Measurements from ENCODE around the gene NBEA.

Gene NBEA

GRCh38 chr13:35475212-35475959, 533.3 kb downstream of the NBEA start:
- DNase-seq (ENCODE audit: low spot score): peak; percentile 47

GRCh38 chr13:35475960-35476943, 534.2 kb downstream of the NBEA start, which contains the start of gene MAB21L1:
TSS of gene MAB21L1 (minus strand) at chr13:35476689. CDS start at chr13:35476138, 551 bp downstream.
- DNase-seq (ENCODE audit: low spot score): peak; percentile 68

DNA sequence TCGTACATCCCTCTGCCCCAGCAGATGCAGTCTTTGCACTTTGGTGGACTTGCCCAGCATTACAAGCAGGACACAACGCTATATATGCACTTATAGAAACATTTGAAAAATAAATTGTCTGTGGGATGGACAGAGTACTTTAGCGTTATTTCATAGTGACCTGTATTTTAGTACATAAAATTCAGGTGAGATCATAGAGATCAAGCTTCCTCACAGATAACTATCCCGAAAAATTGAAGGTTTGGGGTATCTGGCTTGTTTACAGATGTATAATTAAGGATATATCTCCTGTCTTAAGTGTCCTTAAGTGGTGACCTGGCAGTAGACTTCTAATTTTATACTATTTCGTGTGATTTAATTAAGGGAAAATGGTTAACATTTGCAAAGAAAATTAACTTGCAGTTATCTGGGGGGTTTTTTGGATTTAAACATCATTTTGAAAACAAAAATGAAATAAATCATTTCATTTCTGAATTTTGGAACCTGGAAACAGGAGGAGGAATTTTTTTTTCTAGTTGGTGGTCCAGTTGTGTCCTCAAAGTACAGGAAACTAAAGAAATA, 535.4 kb downstream of the NBEA start:
- DNase-seq (ENCODE audit: low spot score): no peak

GRCh38 chr13:35478271-35479037, 536.4 kb downstream of the NBEA start:
- DNase-seq (ENCODE audit: low spot score): no peak

DNA sequence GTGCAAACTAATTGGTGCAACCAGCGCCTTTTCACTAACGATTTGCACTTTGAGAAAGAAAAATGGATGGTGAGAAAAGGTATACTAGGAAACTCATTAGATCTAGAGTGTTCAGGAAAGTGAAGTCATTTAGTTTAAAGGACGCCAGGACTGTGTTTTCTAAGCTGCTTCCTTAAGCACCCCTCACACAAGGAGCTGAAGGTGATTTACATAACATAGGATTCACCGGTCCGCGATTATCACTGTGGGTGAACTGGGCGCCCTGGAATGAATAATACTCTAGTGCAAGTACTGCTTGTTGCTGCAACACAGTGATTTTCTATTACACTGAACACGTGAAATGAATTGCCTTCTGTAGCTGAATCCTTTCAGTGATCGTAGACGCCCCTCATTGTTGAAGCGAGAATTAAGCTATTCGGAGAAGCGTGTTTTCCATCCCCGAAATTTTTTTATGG, 537.0 kb downstream of the NBEA start:
- no peak for DNase-seq (ENCODE audit: low spot score)

DNA sequence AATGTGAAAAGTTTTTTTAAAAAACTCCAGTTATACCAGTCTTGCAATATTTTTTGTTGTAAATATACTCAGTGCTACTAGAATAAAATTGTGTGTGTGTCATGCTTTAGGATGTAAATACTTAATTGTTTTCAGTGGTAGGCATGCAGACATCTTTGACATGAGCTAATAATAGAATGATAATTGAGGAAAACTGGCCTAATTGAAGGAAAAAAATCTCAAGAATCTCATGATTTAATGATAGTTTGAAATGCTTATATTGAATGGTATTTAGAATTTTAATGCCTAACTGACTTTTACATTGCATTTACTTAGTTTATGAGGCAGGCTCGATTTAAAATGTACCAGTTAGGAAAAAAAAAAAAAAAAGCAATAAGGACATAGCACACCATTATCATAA, 537.6 kb downstream of the NBEA start:
- no peak for DNase-seq (ENCODE audit: low spot score)

DNA sequence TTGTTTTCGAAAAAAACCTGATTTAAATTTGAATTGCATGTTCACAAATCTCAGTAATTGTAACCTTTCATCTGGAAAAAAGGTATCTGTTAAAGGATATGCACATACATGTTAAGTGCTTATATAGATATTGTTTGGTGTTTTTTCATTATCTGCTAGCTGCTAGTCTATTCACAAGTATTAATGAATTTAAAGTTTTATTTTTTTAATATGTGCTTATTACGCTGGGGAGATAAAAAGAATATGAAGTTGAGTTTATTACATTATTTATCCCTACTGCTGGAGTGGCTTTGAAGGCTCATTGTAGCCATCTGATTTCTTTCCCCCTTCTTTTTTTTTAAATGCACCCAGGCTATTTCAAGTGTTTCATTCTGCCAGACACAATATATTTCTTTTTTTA, 538.3 kb downstream of the NBEA start:
- DNase-seq (ENCODE audit: low spot score): no peak

GRCh38 chr13:35481777-35482176, 539.7 kb downstream of the NBEA start:
- DNase-seq (ENCODE audit: low spot score): no peak

- DNase-seq (ENCODE audit: low spot score): no peak
Observed at GRCh38 chr13:35482527-35482926, 540.5 kb downstream of the NBEA start.

GRCh38 chr13:35483761-35484160, 541.7 kb downstream of the NBEA start:
- no peak for DNase-seq (ENCODE audit: low spot score)

GRCh38 chr13:35484384-35484783, 542.3 kb downstream of the NBEA start:
- DNase-seq (ENCODE audit: low spot score): no peak

DNA sequence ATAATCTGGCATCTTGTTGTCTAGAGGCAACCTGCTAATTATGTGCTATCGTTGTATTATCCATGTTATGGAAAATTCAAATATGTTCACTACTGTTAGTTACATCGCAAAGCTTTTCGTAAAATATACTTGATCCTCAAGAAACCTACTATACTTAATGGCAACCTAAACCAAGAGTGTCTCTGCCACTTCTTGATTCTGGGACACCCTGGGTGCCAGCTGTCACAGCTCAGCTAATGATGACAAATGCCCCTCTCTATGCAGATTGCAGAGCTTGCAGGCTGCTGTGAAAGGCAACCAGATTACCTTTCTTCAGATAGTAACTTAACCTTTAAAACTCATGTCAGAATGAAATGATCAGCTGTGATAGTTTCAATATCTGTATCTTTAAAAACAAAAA, 543.4 kb downstream of the NBEA start:
- DNase-seq (ENCODE audit: low spot score): no peak

DNA sequence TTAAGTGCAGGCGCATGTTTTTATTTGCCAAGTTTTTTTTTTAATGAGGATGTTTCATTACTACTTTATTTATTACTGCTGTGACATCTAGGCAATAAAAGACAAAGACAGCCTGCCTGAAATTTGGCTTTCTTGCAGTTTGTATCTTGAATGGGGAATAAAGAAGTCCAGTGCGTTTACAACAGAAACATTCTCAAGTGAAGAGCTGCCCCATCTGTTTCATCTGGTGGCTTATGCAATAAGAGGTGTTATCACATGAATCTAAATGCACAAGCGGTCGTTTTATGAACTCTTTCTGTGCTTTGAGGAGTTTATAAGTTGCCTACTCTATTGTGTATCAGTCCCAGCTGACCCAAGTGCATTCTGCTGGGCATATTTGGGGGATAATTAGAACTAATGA, 547.0 kb downstream of the NBEA start:
- DNase-seq (ENCODE audit: low spot score): no peak

DNA sequence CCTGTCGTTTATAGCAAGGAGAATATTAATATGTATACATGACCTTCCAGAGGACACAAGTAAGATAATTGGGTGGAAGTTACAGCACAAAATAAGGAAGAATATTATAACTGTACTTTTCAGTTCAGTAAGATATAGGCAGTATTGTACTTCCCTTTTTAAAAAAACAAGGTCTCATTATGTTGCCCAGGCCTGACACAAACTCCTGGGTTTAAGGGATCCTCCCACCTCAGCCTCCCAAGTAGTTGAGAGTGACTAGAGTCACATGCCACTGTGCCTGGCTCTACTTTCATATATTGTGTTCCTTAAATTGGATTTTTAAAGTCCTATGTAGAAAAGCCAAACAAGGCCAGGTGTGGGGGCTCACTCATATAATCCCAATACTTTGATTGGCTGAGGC, 553.9 kb downstream of the NBEA start:
- DNase-seq (ENCODE audit: low spot score): no peak

GRCh38 chr13:35496761-35497386, 554.8 kb downstream of the NBEA start:
- DNase-seq (ENCODE audit: low spot score): no peak

DNA sequence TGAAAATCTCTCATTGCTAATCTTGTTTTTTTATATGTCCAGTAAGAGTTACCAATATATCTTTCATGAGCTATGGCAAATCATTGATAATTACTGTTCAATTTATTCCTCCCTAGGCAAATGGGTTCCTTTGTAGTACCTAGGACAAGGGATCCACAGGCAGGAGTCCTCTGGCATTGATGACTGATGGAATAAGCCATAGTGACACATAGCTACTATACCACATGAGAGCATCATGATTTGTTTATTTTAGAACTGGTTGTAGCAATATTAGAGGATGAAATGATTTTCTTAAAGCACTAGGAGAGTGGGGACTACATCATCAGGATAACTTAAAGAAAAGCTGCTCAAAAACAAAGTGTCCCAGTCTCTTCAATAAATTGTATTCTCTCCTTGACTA, 556.2 kb downstream of the NBEA start:
- DNase-seq (ENCODE audit: low spot score): no peak

DNA sequence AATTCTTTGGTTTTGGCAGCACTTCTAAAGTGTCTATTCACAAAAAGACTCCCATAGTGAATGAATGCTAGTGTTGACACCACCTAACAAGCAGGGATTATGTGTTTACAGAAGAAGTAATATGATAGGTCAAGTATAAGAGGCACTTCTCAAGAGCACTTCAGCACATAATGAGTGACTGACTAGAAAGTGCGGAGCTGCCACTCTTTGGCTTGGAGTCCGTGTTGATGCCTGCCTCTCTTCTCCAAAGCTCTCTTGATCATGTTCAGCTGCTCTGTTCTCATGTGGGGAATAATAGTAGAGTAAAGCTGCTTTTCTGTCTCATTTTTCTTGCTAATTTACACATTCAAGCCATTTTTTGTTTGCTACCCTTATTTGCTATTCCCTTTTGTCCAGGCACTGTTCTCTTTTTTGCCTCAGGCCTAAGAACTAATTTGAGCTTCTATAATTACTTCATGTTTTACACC, 557.2 kb downstream of the NBEA start:
- no peak for DNase-seq (ENCODE audit: low spot score)

DNA sequence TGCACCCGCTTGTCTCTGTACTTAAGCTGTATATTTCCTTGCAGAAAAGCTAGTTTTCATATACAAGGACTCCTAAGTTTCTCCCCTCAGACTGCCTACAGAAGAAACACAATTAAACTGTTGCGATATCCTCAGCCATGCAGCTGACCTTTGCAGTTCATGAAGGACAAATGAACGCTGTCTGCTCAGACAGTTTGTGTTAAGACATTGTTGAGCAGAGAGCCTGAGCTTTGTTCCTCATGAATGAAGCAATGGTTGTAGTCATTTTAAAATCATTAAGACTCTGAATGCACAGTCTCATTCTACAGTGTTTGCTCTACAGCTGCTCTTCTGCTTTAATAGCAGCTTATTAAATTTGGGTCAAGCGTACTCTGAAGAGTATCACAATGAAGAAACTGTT, 557.6 kb downstream of the NBEA start:
- no peak for DNase-seq (ENCODE audit: low spot score)

DNA sequence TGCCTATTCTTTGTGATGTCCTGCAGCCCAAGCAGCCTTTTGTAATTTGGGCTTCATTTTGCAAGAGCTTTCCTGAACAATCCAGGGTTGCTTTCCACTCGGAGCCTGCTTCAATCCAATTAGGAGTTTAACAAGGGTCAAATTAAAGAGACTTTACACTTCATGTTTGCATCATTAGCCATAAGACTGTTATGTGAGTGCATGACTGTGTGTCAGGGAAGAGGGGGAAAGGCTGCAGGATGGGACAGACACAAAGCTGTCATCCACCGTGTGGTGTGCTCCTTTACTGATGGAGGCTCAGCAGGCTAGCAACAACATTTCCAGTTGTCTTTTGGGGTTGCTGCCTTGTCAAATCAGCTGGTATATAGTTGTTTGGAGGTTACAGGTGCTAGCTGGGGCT, 558.1 kb downstream of the NBEA start:
- DNase-seq (ENCODE audit: low spot score): no peak

DNA sequence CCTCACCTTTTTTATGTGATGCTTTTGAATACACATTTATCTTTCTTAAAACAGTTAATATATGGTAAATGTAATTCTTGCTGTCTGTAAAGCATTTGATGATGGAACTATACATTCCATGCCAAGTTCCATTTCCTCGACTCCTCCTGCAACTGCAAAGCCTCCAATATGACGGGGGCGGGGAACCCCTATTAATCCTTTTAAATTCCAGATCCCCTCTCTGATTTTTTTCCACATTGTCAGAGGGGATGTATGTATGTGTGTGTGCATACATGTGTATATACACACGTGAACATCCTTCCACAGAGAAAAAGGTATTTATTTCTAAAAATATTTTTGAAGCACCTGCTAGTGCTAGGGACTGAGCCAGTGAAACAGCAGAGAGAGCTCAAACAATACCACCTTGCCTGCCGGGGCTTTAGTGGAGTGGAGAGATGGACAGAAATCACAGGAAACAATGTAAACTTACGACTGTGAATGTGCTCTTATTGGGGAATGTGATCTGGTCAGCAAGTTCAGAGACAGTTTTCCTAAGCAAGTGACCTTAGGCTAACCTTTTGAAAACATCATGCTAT, 559.7 kb downstream of the NBEA start:
- no peak for DNase-seq (ENCODE audit: low spot score)

DNA sequence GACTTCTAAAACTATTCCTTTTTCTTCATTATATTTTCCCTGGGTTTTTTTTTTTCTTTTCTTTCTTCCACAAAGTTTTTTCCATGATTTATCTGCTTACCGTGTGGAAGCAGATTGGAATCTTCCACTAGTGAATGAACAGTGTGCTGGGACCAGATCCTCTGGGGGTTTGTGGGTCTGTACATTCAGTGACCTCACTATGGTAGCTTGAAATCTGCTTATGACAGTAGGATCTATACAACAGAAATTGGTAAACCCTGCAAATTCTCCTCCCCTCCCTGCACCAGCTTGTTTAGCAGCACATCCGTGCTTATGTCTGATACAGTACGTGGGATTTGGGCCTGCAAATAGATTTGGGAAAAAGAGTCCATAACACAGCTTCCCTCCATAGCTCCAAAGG, 560.4 kb downstream of the NBEA start:
- no peak for DNase-seq (ENCODE audit: low spot score)

All from Ammon's horn (tissue), 1 donor.